IPS DF 4.7 (cell line): Measurements from ENCODE around the gene ATP5MG.
"Not testable (repeated sequence)": the region's sequence is repeated elsewhere in the genome, so short reads cannot be mapped to it uniquely, and the experiment has no call there.

ENCODE experiments used
- DNase-seq: peaks from one replicate; pipeline ENCODE4 v3.0.0-alpha.2; 2013; ENCODE audit warnings: low spot score; ENCODE audit errors: extremely low read depth

The ATP5MG gene, protein sequence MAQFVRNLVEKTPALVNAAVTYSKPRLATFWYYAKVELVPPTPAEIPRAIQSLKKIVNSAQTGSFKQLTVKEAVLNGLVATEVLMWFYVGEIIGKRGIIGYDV

DNA sequence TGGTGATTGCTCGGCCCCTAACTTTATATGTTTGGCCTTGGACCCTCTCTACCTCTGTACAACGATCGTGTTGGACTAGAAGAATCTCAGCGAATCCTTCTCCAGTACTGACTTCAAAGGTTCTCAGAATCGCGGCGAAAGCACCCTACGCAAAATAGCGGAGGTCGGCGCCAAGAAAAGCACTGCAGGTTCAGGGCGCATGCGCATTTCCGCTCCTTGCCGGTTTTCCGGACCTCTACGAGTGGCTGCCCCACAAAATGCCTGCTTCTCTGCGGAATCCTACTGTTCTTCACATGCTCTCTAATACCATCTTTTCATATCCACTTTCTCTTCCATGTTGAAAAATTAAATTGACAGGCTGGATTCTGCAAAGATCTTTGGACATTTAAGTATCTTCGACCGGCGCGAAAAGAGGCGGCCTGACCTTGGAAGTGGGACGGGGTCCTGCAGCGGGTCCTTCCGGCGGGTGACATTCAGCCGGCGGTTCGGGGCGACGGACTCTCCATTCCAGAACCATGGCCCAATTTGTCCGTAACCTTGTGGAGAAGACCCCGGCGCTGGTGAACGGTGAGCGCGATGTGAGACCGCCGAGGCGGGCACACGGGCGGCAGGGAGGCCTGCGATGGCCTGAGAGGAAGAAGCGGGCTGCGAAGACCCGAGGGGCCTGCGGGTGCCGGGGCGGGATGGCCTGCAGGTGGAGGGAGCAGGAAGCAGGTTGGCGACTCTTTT, at the start of gene ATP5MG:
TSS of gene ATP5MG (plus strand) at position 456 of the 729 bp plus-strand sequence. CDS start at position 516, 60 bp downstream.
- no peak for DNase-seq

DNA sequence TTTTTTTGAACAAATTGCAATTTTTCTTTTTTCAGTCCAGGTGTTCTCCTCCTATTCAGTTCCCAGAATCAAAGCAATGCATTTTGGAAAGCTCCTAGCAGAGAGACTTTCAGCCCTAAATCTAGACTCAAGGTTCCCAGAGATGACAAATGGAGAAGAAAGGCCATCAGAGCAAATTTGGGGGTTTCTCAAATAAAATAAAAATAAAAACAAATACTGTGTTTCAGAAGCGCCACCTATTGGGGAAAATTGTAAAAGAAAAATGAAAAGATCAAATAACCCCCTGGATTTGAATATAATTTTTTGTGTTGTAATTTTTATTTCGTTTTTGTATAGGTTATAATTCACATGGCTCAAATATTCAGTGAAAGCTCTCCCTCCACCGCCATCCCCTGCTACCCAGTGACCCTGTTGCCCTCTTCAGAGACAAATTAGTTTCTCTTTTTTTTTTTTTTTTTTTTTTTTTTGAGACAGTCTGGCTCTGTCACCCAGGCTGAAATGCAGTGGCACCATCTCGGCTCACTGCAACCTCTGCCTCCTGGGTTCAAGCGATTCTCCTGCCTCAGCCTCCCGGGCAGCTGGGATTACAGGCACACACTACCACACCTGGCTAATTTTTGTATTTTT, 48.2 kb upstream of the ATP5MG start:
- DNase-seq = no peak

DNA sequence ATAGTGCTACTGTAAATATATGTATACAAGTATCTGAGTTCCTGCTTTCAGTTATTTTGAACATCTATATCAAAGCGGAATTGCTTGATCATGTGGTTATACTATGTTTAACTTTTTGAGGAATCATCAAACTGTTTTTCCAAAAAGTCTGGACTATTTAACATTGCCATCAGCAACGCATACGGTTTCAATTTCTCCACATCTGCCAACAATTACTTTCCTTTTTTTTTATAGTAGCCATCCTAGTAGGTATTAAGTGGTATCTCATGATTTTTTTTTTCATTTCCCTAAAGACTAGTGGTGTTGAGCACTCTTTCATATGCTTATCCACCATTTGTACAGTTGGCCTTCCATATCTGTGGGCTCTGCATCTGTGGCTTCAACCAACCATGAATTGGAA, 43.3 kb upstream of the ATP5MG start:
- no peak for DNase-seq

DNA sequence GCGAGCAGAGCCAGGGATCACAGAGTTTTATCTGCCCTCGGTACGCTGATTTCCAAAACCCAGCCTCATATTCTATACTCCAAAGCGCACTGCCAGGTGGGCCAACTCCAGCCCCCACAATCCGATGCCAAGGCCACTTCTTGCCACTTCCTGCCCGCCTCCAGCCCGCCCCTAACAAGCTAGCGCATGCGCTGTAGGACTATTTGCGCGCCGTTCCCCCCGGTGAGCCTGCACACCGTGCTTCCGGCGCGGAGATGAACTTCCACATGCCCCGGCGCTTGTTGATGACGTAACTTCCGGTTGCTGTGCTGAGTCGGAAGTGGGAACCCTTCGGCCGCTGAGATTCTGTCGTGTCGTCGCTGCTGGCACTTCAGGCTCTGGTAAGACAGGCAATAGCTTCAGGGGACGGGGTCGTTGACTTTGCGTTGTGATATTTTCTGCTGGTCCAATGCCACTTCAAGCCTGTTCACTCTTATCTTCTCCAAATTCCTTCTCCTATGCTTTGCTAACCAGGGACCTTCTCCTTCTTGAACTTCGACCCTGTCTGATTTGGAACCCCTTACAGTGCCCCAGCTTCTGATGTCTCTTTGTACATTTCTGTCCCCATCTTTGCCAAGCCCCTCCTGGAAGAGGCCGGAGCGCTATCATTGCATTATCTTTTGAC, 42.0 kb upstream of the ATP5MG start, which contains the start of gene UBE4A:
TSS of gene UBE4A (plus strand) at position 306 of the 664 bp plus-strand sequence. CDS start 5,481 bp downstream, outside the sequence.
- peak; percentile 91 for DNase-seq

DNA sequence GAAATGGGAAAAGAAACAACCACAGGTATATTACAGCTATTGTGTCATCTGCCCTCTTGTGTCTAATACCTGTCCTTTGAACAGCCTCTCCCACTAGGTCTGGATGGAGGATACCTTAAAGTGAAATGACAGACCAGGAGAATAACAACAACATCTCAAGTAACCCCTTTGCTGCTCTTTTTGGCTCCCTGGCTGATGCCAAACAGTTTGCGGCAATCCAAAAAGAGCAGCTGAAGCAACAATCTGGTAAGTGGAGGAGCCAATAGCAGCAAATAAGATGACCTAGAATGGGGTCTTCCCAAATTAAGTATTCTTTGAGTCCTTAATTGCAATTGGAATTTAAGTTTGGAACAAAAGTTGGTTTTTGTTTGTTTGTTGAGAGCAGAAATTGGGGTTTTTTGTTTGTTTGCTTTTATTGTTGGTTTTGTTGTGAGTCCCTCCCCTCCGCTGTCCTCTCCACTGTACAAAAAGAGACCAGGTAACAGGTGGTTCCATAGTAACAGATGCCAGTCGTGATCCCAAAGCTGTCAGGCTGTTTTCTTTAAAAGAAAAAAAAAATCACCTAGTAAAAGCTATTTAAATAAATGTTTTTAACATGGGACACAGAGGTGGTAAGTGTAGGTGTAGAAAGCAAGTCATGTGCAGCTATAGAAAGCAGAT, 36.3 kb upstream of the ATP5MG start:
- no peak for DNase-seq

DNA sequence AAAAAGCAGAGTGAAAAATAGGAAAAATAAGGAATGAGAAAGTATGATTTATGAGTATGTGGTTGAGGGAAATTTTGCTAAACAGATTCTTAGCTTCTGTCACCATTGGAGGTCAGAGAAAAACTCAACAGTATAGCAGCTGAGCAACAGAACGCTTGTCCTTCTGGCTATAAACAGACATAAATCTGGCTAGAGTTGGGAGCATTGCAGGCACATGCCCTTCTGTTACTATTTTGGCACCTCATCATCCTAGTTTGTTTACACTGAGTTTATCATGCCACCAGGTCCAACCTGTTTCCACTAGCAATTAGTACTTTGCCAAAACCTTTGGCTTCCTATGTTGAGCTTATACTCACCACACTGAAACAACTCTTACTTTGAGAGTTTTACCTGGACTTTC, 35.1 kb upstream of the ATP5MG start:
- DNase-seq = no peak

DNA sequence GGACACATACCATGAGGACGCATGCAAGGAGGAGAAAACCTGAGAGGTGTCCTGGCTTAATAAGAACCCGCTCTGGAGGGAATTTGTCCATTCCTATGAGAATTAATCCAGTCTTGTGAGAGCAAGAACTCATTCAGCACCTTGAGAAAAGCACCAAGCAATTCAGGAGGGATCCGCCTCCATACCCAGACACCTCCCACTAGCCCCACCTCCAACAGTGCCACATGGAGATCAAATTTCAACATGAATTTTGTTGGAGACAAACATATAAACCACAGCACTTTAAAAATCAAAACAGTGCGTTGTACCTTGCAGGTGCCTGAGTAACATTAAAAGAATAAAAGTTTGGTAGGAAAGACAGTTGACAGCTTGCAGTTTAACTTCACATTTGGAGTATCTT, 30.6 kb upstream of the ATP5MG start:
- DNase-seq = no peak

DNA sequence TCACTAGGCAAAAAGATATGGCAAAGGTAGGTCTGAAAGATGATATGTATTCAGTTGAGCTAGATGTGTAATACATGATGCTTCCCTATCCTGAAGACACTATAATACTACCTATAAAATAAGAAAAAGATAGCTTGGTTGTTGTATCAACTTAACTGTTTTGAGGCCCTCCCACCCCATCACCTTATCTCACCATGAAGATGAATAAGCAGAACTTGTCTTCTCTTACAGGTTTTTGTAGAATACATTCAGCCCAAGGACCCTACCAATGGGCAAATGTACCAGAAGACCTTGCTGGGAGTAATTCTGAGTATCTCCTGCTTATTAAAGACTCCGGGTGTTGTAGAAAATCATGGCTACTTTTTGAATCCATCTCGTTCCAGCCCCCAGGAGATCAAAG, 28.1 kb upstream of the ATP5MG start:
- DNase-seq = no peak

DNA sequence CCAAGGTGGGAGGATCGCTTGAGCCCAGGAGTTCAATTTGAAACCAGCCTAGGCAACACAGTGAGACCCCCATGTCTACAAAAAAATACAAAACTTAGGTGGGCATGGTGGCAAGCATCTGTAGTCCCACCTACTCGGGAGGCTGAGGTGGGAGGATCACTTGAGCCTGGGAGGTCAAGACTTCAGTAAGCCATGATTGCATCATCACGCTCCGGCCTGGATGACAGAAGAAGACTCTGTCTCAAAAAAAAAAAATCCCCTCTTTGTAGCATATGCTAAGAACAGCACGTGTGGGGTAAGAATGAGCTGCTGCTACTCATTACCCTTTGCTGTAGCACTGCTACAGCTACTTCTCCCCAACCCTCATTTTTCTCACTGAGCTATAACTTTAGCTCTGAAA, 27.5 kb upstream of the ATP5MG start:
- DNase-seq = no peak

DNA sequence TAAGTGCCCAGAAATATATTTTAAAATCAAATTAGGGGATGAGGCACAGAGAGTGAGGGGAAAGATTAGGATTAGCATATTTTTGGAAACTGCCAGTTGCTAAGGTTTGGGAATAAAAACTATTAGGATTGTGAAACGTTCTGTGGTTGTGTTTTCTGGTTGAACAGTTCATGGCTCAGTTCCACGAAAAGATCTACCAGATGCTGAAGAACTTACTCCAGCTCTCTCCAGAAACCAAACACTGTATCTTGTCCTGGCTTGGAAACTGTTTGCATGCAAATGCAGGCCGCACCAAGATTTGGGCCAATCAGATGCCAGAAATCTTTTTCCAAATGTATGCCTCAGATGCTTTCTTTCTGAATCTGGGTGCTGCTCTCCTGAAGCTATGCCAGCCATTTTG, 26.7 kb upstream of the ATP5MG start:
- no peak for DNase-seq

DNA sequence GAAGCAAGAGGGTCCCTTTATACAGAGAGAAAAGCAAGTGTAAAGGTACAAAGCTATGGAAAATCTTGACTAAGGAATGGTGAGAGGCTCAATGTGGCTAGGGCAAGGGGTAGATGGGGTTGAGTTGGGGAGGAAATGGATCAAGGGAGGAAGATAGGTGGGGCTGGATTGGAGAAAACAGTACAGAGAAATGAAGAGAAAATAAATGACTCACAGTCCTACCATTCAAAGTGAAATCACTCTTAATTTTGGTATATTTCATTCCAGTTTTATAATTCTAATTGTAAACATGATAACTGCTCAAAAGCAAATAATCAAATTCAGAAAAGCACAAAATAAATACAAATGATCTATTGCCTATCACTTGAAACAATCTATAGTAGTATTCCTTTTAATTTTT, 25.4 kb upstream of the ATP5MG start:
- DNase-seq = no peak

DNA sequence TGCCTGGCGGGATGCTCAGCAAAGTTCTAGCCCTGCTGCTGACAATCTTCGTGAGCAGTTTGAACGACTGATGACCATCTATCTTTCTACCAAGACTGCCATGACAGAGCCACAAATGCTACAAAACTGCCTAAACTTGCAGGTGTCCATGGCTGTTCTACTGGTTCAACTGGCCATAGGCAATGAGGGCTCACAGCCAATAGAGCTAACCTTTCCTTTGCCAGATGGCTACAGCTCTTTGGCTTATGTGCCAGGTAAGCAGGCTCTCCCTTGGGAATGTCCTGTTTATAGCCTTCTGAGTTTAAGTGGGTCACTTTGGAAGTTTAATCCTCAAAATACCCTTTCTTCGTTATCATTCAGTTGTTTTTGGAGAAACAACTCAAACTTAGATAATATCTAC, 21.9 kb upstream of the ATP5MG start:
- DNase-seq = no peak

DNA sequence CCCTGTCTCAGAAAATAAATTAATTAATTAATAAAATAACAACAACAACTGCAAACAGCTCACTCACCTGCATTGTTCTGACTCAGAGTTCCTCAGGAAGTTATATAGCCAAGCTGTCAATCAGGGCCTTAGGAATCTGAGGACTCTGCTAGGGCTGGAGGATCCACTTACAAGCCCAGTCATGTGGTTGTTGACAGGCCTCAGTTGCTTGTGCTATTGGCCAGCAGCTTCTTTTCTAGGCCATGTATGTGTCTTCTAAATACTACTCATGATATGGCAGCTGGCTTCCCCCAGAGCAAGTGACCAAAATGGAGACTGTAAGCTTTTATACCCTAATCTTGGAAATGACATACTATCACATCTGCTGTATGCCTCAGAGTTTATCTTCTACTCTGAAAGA, 20.8 kb upstream of the ATP5MG start:
- DNase-seq = no peak

DNA sequence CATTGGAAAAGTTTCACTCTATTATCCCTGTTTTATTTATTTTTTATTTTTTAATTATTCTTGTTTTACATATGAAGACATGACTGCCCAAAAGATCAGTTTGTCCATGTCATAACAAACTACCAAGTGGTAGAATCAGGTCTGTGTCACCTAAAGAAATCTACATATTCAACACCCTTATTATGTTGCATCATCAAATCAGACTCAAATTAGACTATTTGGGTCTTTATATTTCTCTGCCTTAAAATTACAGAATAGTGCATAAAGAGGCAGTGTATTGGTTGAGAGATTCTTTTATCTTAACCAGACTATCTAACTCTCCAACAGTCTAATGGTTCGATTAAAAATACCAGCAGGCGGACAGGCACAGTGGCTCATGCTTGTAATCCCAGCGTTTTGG, 18.5 kb upstream of the ATP5MG start:
- no peak for DNase-seq

DNA sequence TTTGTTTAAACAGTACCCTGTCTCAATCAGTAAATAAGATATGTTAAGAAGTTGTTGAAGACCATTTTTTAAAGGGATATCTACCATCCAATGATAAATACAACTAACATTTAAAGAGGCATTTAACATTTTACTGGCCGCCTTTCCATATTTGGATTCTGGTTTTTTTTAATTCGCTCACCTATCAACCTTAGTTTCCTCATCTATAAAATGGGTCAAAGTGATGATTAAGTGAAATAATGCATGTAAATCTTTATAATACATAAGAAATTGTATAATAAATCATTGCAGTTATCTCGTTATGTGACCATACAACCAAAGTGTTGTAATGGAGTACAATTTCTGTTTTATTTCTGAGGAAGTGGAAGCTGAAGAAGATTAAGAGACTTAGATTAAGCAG, 17.7 kb upstream of the ATP5MG start:
- no peak for DNase-seq

DNA sequence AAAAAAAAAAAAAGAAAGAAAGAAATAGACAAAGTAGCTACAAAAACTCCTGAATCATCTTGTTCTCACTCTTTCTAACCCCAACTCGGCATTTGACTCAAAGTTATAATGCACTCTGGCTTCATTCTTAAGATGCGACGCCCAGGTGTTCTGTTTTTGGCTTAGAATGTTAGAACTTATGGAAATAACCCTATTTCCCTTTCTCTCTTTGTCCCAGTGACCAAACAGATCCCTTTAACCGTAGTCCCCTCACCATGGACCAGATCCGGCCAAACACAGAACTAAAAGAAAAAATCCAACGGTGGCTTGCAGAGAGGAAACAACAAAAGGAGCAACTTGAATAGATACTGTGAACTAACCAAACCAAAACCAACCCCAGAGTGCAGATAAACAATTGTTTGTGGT, 5.3 kb upstream of the ATP5MG start:
- DNase-seq = no peak

DNA sequence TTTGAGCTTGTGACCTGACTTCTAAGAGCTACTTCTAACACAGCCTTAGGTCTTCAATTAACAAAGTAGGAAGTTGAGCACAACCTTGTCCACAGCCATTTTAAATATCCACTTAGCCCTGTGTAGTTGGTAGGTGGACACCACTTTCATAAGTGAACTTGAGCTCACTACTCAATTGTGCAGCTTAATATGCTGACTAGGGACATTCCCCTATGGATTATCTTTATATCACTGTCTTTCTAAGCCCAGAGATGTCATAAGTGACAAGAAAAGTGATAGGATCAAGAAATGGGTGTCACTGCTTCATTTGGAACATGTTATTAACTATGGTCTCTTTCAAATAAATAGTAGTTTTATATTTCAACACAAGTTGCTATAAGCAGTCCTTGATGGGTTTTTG, 4.0 kb upstream of the ATP5MG start:
- no peak for DNase-seq

DNA sequence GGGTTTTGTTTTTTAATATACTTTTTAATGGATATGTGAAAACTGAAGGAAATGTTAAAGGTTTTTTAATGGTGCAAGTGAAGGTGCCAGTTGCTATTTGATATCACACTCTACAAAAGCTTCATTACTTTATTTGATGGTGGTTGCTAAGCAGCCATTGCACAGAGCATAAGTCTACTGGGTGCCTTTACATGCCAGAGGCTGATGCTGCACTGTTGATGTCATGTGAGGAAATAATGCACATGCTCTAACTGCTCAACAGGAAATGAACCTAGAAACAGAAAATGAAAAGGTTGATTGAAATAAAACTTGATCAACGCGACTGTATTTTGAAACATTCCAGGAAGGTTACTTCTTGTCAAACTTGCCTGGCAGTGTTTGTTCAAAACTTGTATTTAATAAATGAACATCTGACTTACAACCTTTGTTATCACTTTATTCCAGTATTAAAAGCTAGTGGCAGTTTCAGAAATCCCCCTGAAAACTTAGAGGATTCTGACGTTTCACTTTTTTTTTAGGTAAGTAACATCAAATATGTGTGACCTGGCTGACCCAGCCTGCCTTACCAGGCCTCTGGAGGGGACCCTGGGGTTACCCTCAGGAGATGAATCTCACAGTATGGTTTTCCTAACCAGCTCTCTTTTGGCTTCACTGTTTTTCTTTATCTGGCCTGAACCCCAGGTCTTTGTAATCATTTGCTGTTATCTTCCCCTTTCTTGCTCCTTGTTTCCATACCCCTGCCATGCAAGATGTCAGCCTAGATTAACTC, 2.4 kb upstream of the ATP5MG start:
- DNase-seq = no peak

DNA sequence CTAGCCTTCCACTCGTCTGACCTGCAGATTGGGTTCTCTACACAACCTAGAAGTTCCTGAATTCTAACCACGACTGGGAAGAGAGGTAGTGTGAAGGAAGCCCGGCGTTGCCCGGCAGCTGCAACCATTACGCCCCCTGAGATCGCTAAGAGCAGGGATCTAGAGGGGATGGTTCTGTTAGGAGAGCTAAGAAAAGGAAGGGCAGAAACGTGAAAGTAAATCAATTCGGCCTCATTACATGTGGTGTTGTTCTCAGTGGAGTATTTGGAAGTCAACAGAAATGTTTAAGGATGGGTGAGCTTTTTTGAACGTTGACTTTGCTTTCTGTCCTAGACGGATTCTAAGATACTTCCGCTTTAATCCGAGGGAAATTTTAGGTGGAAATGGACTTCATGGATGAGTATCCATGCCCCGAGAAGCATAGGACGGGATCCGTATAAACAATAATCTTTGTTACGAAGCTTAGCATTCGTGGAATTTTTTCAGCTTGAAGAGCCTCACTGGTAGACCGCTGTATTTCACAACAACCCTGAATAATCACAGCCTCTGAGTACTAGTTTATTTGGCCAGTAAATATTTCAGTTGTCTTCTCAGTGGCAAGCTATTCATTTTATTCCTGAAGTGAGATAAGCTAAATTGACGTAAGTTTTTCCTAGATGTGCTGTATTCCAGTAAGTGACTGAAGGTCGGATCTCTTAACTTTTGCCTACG, 629 bp downstream of the ATP5MG start:
- DNase-seq = no peak

DNA sequence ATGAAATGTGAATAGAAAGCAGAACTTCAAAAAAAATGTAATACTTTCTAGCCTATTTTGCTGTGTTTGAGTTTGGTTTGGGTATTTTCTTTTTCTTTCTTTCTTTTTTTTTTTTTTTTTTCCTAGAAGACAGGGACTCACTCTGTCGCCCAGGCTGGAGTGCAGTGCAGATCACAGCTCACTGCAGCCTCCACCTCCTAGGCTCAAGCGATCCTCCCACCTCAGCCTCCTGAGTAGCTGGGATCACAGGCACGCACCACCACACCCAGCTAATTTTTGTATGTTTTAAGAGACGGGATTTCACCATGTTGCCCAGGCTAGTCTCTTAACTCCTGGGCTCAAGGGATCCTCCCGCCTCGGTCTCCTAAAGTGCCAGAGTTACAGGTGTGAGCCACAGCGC, 1.2 kb downstream of the ATP5MG start:
- DNase-seq = not testable (repeated sequence)
